SK-N-SH (cell line): ENCODE results near the gene ADAMTS14. TPM values are rescaled to one million over a fixed set of nuclear protein-coding genes. Genes with fewer than 3 reads are reported as not detected.
"Not testable (repeated sequence)": the region's sequence is repeated elsewhere in the genome, so short reads cannot be mapped to it uniquely, and the experiment has no call there.

Experiments
- CTCF ChIA-PET: fragments of 300-600, 350-600 bp; formaldehyde crosslinking; extraction: SDS; loops from one replicate; lab custom pipeline; 2021; lab: Yijun Ruan, JAX
- POLR2A ChIA-PET: fragments of 350-600 bp; sonication (Branson Sonifier 250); formaldehyde crosslinking; extraction: SDS; loops from one replicate; lab custom pipeline; 2020; ENCODE audit warnings: antibody characterized with exemption, inconsistent platforms; lab: Yijun Ruan, JAX
- DNase-seq: peaks from one replicate; pipeline ENCODE4 v3.0.0; 2012
- H2AFZ ChIP-seq: fragments of 200-600 bp; sonication (generic); 2 replicates; pipeline ENCODE4 v1.8.1; 2016; ENCODE audit warnings: antibody characterized with exemption, mild to moderate bottlenecking, low read depth
- H3F3A ChIP-seq: fragments of 200-600 bp; sonication (generic); replicated peaks from 2 replicates; pipeline ENCODE3; 2016; ENCODE audit warnings: antibody characterized with exemption, mild to moderate bottlenecking; ENCODE audit not compliant: insufficient read depth
- H3K27ac ChIP-seq, 2 experiments: fragments of 200-500 bp in 1 of 2; fragments of 200-600 bp in 1 of 2; sonication (Bioruptor generic) in 1 of 2; sonication (generic), shearing (Covaris generic) in 1 of 2; 2 replicates each; pipeline versions ENCODE4 v1.5.1 to v1.6.1; 2014 to 2016; ENCODE audit warnings: low read depth in 2 of 2, inconsistent platforms in 1 of 2, low read length in 1 of 2, mild to moderate bottlenecking in 1 of 2, mixed read lengths in 1 of 2
- H3K27me3 ChIP-seq: fragments of 200-600 bp; sonication (generic), shearing (Covaris generic); 2 replicates; pipeline ENCODE4 v1.6.1; 2016; ENCODE audit warnings: mixed run types; ENCODE audit not compliant: insufficient read depth
- H3K36me3 ChIP-seq, 2 experiments: fragments of 200-500 bp in 1 of 2; fragments of 200-600 bp in 1 of 2; sonication (Bioruptor generic) in 1 of 2; sonication (generic) in 1 of 2; replicated peaks in 1 of 2; 2 replicates each; pipeline versions ENCODE3 to v1.5.1; 2014 to 2016; ENCODE audit warnings: low read length in 1 of 2, mild to moderate bottlenecking in 1 of 2; ENCODE audit not compliant: insufficient read depth in 2 of 2, control insufficient read depth in 1 of 2
- H3K4me1 ChIP-seq, 2 experiments: fragments of 200-500 bp in 1 of 2; fragments of 200-600 bp in 1 of 2; sonication (Bioruptor generic) in 1 of 2; sonication (generic), shearing (Covaris generic) in 1 of 2; 2 replicates each; pipeline versions ENCODE4 v1.5.1 to v1.6.1; 2014 to 2016; ENCODE audit warnings: low read depth in 1 of 2, low read length in 1 of 2, mixed run types in 1 of 2; ENCODE audit not compliant: insufficient read depth in 2 of 2, control insufficient read depth in 1 of 2
- H3K4me2 ChIP-seq: fragments of 200-600 bp; sonication (generic), shearing (Covaris generic); 2 replicates; pipeline ENCODE4 v1.6.1; 2017; ENCODE audit warnings: mixed run types
- H3K4me3 ChIP-seq, 2 experiments: fragments of 200-500 bp in 1 of 2; fragments of 200-600 bp in 1 of 2; sonication (Bioruptor generic) in 1 of 2; sonication (generic), shearing (Covaris generic) in 1 of 2; 2 replicates each; pipeline versions ENCODE4 v1.5.1 to v1.8.1; 2014 to 2016; ENCODE audit warnings: low read depth in 2 of 2, inconsistent platforms in 1 of 2, low read length in 1 of 2, mild to moderate bottlenecking in 1 of 2, mixed read lengths in 1 of 2, moderate library complexity in 1 of 2
- H3K79me2 ChIP-seq: fragments of 200-600 bp; sonication (generic); 2 replicates; pipeline ENCODE4 v1.8.1; 2017; ENCODE audit warnings: mild to moderate bottlenecking; ENCODE audit not compliant: insufficient read depth
- H3K9ac ChIP-seq: fragments of 200-600 bp; sonication (generic); 2 replicates; pipeline ENCODE4 v1.6.1; 2017; ENCODE audit warnings: mixed run types
- H3K9me2 ChIP-seq: fragments of 200-600 bp; sonication (generic); 2 replicates; pipeline ENCODE4 v1.6.1; 2017; ENCODE audit warnings: mixed run types
- H3K9me3 ChIP-seq: fragments of 200-600 bp; sonication (generic); 2 replicates; pipeline ENCODE4 v1.6.1; 2017; ENCODE audit warnings: mixed run types, mild to moderate bottlenecking, moderate library complexity
- H4K20me1 ChIP-seq: fragments of 200-600 bp; sonication (generic); 2 replicates; pipeline ENCODE4 v1.6.1; 2017; ENCODE audit warnings: mild to moderate bottlenecking, mixed run types; ENCODE audit not compliant: insufficient read depth
- CTCF ChIP-seq: fragments of 200-600 bp; sonication (generic); IDR thresholded peaks from 2 replicates; pipeline ENCODE4 v1.6.1; 2017; ENCODE audit warnings: antibody characterized with exemption, mild to moderate bottlenecking, moderate library complexity
- FOSL2 ChIP-seq: IDR thresholded peaks from 2 replicates; pipeline ENCODE4 v1.4.0; 2012; ENCODE audit warnings: low read depth, mild to moderate bottlenecking, moderate library complexity, borderline replicate concordance
- FOXM1 ChIP-seq: IDR thresholded peaks from 2 replicates; pipeline ENCODE4 v1.4.0; 2012; ENCODE audit warnings: low read depth, mild to moderate bottlenecking
- GATA2 ChIP-seq: sonication (generic); formaldehyde crosslinking; IDR thresholded peaks from 2 replicates; pipeline ENCODE4 v1.5.0; 2020; ENCODE audit warnings: mild to moderate bottlenecking, missing genetic modification reagents
- IRF3 ChIP-seq: fragments of 150-350 bp; IDR thresholded peaks from 2 replicates; pipeline ENCODE4 v1.6.1; 2016; ENCODE audit warnings: mild to moderate bottlenecking, low read depth, low read length
- PBX3 ChIP-seq: IDR thresholded peaks from 2 replicates; pipeline ENCODE4; 2012
- POLR2AphosphoS5 ChIP-seq: IDR thresholded peaks from 2 replicates; pipeline ENCODE4 v1.6.1; 2012; ENCODE audit warnings: low read depth, low read length
- RAD21 ChIP-seq: IDR thresholded peaks from 2 replicates; pipeline ENCODE4 v1.6.1; 2012; ENCODE audit warnings: mild to moderate bottlenecking, low read length
- RCOR1 ChIP-seq: fragments of 150-350 bp; IDR thresholded peaks from 2 replicates; pipeline ENCODE4 v1.6.1; 2017; ENCODE audit warnings: antibody characterized with exemption, low read length
- REST ChIP-seq: IDR thresholded peaks from 2 replicates; pipeline ENCODE4 v1.6.1; 2012; ENCODE audit warnings: mild to moderate bottlenecking, low read depth, low read length, moderate library complexity
- RXRA ChIP-seq: IDR thresholded peaks from 2 replicates; pipeline ENCODE4 v1.4.0; 2012; ENCODE audit warnings: low read depth, mild to moderate bottlenecking, borderline replicate concordance
- SMC3 ChIP-seq: IDR thresholded peaks from 2 replicates; pipeline ENCODE4 v1.6.1; 2012; ENCODE audit warnings: low read depth, low read length, improper control_type of control experiment
- TAF1 ChIP-seq: IDR thresholded peaks from 2 replicates; pipeline ENCODE4 v1.6.1; 2012; ENCODE audit warnings: low read depth, mild to moderate bottlenecking, low read length, moderate library complexity, borderline replicate concordance
- WGBS: methylation state at CpG from one replicate; pipeline ENCODE4 v1.1.6; 2017; ENCODE audit warnings: low lambda C conversion rate; 5-methylcytosine and 5-hydroxymethylcytosine counted together
- polyA plus RNA-seq, 3 experiments: library from polyadenylated mRNA; depleted of rRNA; stranded (reverse); fragments of >200 nt; gene quantifications; 2 replicates each; pipeline ENCODE4 v1.2.3, GENCODE V29; 2012

ADAMTS14 gene
- polyA plus RNA-seq, 1 of the 3 experiments (the other 2 are of a cell fraction): 1.1 TPM

- POLR2A ChIA-PET: no interaction called here
- Histone ChIP-seq H3K27ac (no peak overlapping the region), H3K4me2 (no peak overlapping the region), H3K9me2 (no peaks in the 10 kb centered on the region), H4K20me1 (no peaks in the 10 kb centered on the region), H3K27me3 (no peaks in the 10 kb centered on the region), H3K4me1 (no peaks in the 10 kb centered on the region), H3K36me3 (no peaks in the 10 kb centered on the region), H3K79me2 (no peaks in the 10 kb centered on the region), H2AFZ (no peak overlapping the region), H3K4me3 (no peak overlapping the region), H3K9me3 (no peaks in the 10 kb centered on the region), H3F3A (no peaks in the 10 kb centered on the region), H3K9ac (no peak overlapping the region)
- CTCF ChIA-PET: no interaction called here
- DNase-seq: no peak
- TF ChIP-seq REST (no peak), RCOR1 (no peak), POLR2AphosphoS5 (no peak), TAF1 (no peak), RXRA (no peak), FOSL2 (no peak)
These were observed 46.2 kb upstream of the ADAMTS14 start for GRCh38 chr10:70626056-70626455.

GRCh38 chr10:70629338-70629737, 43.0 kb upstream of the ADAMTS14 start:
- H3K9ac ChIP-seq: no peak overlapping the region
- H2AFZ ChIP-seq: no peak overlapping the region
- no peaks in the 10 kb centered on the region for H3K79me2 ChIP-seq
- H3K4me3 ChIP-seq: no peak overlapping the region
- CTCF ChIA-PET: no interaction called here
- TF ChIP-seq GATA2 (CRISPR knock-in tag) (no peak), PBX3 (no peak), SMC3 (no peak), CTCF (no peak), RAD21 (no peak), IRF3 (no peak), FOXM1 (no peak)
- TF ChIP-seq, all 33 proteins: peak for 0
- POLR2A ChIA-PET: no interaction called here
- Histone ChIP-seq H3K27ac (no peak overlapping the region), H3F3A (no peaks in the 10 kb centered on the region), H4K20me1 (no peaks in the 10 kb centered on the region), H3K4me1 (no peaks in the 10 kb centered on the region), H3K9me2 (no peaks in the 10 kb centered on the region), H3K9me3 (no peaks in the 10 kb centered on the region), H3K4me2 (no peak overlapping the region), H3K36me3 (no peaks in the 10 kb centered on the region), H3K27me3 (peaks cover 5% of the 10 kb centered on the region; the same call in 1 of the 2 replicates)
- DNase-seq: no peak
- 4% methylated on average over 1 of the region's 1 CpG for WGBS

GRCh38 chr10:70631735-70632134, 40.6 kb upstream of the ADAMTS14 start:
- H3K4me2 ChIP-seq, H3K9ac ChIP-seq, H3K9me2 ChIP-seq, H3K79me2 ChIP-seq, H3K4me1 ChIP-seq, H2AFZ ChIP-seq, H3K4me3 ChIP-seq, POLR2A ChIA-PET, DNase-seq, H3K27ac ChIP-seq, H3K27me3 ChIP-seq, H3K36me3 ChIP-seq, H3K9me3 ChIP-seq, H3F3A ChIP-seq, H4K20me1 ChIP-seq: not testable (repeated sequence)
- 23% methylated on average over 2 of the region's 6 CpGs for WGBS
- CTCF ChIA-PET: interaction anchor here (0.6 kb wide), 1 partner anchor 68 kb away, joined by 4 read pairs; no protein-coding TSS in a partner anchor
